ENCODE results near the gene PDE4B.

The PDE4B gene

DNA sequence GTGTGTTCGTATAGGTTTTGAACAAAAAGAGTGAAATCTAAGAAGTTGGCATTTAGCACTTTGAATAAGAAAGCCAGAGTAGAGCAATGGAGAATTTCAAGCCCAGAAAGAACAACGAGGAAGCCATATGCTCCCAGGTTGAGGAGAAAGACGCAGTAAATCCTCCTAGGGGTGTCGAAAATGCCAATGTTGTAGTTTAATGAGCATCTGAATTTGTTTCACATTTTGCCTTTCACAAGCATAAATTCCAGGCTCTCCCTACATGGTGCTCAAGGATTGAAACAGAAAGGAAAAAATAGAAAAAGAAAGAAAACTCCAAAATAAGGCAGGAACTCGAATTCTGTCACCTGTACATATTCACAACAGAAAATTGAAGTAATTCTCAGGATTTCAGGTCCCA, 476.5 kb downstream of the PDE4B start:
- TF ChIP-seq, protein P1, sequence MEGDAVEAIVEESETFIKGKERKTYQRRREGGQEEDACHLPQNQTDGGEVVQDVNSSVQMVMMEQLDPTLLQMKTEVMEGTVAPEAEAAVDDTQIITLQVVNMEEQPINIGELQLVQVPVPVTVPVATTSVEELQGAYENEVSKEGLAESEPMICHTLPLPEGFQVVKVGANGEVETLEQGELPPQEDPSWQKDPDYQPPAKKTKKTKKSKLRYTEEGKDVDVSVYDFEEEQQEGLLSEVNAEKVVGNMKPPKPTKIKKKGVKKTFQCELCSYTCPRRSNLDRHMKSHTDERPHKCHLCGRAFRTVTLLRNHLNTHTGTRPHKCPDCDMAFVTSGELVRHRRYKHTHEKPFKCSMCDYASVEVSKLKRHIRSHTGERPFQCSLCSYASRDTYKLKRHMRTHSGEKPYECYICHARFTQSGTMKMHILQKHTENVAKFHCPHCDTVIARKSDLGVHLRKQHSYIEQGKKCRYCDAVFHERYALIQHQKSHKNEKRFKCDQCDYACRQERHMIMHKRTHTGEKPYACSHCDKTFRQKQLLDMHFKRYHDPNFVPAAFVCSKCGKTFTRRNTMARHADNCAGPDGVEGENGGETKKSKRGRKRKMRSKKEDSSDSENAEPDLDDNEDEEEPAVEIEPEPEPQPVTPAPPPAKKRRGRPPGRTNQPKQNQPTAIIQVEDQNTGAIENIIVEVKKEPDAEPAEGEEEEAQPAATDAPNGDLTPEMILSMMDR (IDR thresholded peaks at IDR 0.05), result no peak
- Histone ChIP-seq H3K4me1 (ENCODE audit: control insufficient read depth in 1 of 2, insufficient read depth in 1 of 2, low read depth in 1 of 2, low read length in 1 of 2) (peaks cover 35 to 36% of the 10 kb centered on the region in 2 experiments), H3K4me3 (ENCODE audit: low read depth in 1 of 2, low read length in 1 of 2) (no peak overlapping the region), H3K9me3 (no peaks in the 10 kb centered on the region), H3K36me3 (no peaks in the 10 kb centered on the region), H3K27ac (no peak overlapping the region), H3K27me3 (no peaks in the 10 kb centered on the region)

DNA sequence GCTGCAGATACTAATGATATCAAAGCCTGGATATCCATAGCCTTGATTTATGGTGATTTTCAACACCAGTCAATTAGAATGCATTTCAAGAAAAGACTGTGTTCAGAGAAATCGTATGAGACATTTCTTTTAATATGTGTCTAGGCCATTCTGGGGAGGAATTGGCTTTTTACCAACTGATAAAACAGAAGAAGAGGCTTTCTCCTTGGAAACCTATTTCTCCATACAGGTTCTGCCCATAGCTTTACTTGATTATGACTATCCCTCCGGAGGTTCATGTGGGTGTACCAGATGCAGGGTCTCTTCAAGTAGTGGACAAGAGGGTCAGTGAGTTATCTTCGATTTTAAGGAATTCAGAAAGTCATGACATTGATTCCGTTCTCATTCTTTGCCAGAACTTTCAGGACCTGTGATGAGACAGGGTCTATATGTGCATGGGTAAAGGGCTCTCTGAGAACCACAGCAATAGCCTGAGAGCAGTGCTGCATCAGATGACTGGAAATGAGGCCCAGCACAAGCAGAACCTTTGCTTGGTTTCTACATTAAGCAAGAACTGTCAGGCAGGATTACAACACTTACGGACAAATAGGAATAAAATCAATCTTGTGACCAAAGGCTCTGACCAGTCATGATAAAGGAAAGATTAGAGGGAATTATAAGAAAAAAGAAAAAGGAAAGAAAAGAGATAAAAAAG, 477.6 kb downstream of the PDE4B start:
- Histone ChIP-seq H3K4me3 (ENCODE audit: low read depth in 1 of 2, low read length in 1 of 2) (no peak overlapping the region), H3K36me3 (no peaks in the 10 kb centered on the region), H3K27ac (no peak overlapping the region), H3K4me1 (ENCODE audit: control insufficient read depth in 1 of 2, insufficient read depth in 1 of 2, low read depth in 1 of 2, low read length in 1 of 2) (peaks cover 45% of the 10 kb centered on the region in 2 experiments), H3K27me3 (no peaks in the 10 kb centered on the region), H3K9me3 (no peaks in the 10 kb centered on the region)
- TF ChIP-seq, protein P1 (IDR thresholded peaks at IDR 0.05), result no peak

DNA sequence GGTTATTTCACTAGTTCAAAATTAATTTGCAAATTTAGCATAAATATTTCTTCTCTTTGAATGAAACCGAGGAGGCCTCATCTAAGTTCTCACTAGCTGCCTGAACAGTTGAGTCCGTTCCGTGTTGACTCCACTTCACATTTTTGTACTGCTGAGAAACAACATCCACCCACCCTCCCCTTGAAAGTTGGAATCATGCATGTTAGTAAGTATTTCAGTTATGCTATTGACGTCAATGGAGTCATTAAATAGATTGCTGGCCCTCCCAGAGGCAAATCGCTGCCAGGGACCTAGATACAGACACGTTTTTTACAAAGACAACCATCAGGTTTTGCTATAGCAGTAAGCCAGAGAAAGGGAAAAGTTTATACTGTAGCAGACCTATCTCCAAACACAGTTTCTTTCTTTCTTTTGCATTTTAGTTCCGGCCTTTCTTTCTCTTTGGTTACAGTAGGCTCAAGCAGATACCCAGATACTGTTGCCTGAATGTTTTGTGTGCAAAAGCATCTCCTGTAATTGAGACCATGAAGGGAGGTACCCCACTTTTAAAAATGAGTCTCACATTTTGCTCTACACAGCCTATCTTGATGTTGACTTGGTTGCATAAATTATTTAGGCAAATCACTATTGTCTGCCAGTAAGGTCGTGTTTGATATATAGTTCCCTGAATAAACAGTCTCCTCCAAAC, 478.7 kb downstream of the PDE4B start:
- Histone ChIP-seq H3K36me3 (no peaks in the 10 kb centered on the region), H3K9me3 (no peaks in the 10 kb centered on the region), H3K27ac (no peak overlapping the region), H3K27me3 (no peaks in the 10 kb centered on the region), H3K4me1 (ENCODE audit: control insufficient read depth in 1 of 2, insufficient read depth in 1 of 2, low read depth in 1 of 2, low read length in 1 of 2) (peaks cover 51 to 53% of the 10 kb centered on the region in 2 experiments), H3K4me3 (ENCODE audit: low read depth in 1 of 2, low read length in 1 of 2) (no peak overlapping the region)
- TF ChIP-seq, protein P1 (IDR thresholded peaks at IDR 0.05), result no peak

DNA sequence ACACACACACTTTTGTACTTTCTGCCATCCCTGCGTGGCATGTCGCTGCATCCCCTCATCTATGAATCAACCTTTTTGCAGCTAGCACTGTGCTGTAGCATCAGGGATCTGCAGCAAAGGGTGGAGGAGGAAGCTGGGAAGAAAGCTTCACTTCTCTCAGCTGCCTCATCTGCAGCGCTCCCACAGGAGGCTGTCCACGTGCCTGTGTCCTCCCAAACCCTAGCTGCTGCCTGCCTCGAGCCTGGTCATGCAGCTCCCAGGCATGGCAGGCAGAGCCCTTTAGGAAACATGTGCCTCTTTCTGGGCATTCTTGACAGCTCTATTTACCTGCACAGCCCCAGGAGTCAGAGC, 479.2 kb downstream of the PDE4B start:
- Histone ChIP-seq H3K27me3 (no peaks in the 10 kb centered on the region), H3K4me3 (ENCODE audit: low read depth in 1 of 2, low read length in 1 of 2) (no peak overlapping the region), H3K36me3 (no peaks in the 10 kb centered on the region), H3K4me1 (ENCODE audit: control insufficient read depth in 1 of 2, insufficient read depth in 1 of 2, low read depth in 1 of 2, low read length in 1 of 2) (peaks cover 46 to 48% of the 10 kb centered on the region in 2 experiments), H3K9me3 (no peaks in the 10 kb centered on the region), H3K27ac (no peak overlapping the region)
- TF ChIP-seq, protein P1 (IDR thresholded peaks at IDR 0.05), result no peak

DNA sequence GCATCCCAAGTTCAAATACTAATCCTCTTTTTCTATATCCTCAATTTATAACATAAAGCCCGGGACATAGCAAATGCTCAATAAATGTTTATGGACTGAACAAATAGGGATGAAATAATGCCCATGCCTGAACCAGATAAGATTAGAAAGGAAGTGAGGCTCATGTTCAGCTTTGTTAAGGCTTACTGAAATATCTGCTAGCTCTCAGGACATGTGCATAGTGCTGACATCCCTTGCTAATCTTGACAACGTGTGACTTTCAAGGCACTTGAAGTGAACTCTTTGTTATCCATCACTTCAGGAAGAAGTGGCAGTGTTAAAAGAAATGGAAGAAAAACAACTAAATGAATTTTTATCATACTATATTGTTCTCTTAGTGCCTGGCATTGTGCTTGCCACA, 481.0 kb downstream of the PDE4B start:
- Histone ChIP-seq H3K36me3 (no peaks in the 10 kb centered on the region), H3K9me3 (no peaks in the 10 kb centered on the region), H3K27me3 (no peaks in the 10 kb centered on the region), H3K4me1 (ENCODE audit: control insufficient read depth in 1 of 2, insufficient read depth in 1 of 2, low read depth in 1 of 2, low read length in 1 of 2) (peaks cover 38 to 43% of the 10 kb centered on the region in 2 experiments), H3K4me3 (ENCODE audit: low read depth in 1 of 2, low read length in 1 of 2) (no peak overlapping the region), H3K27ac (no peak overlapping the region)
- TF ChIP-seq, protein P1 (IDR thresholded peaks at IDR 0.05), result no peak

Data from neutrophil (primary cell).